Fibroblast of the conjunctiva (primary cell): ENCODE measurements around the gene PHETA1.
"Not testable (repeated sequence)": the region's sequence is repeated elsewhere in the genome, so short reads cannot be mapped to it uniquely, and the experiment has no call there.

Experiments used
- DNase-seq: peaks from one replicate; pipeline ENCODE4 v3.0.0-alpha.2; 2010; ENCODE audit warnings: low read depth

The PHETA1 gene

GRCh38 chr12:111349101-111349747 lies 19.7 kb downstream of the PHETA1 start:
- DNase-seq: no peak

- no peak for DNase-seq
Measured at GRCh38 chr12:111347891-111348644, 20.8 kb downstream of the PHETA1 start.

- DNase-seq: no peak
Measured at GRCh38 chr12:111344254-111344875, 24.5 kb downstream of the PHETA1 start.

DNA sequence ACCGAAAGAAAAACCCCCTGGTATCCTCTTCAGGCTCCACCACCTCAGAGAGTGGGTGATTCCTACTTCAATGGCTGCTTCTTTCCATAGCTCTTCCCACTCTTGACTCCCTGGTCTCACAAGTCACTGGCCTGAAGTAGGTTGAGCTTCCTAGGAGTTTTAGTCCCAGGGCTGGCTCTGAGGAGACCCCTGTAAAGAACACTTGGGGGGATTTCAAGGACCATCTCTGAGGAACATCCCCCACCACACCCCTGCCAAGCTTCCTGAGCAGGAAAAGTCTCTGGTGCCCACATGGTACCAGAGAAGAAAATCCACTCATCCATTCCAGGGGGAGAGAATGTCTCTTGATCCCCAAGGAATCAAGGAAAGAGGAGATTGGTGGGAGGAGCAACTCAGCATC lies 25.7 kb downstream of the PHETA1 start:
- no peak for DNase-seq

DNA sequence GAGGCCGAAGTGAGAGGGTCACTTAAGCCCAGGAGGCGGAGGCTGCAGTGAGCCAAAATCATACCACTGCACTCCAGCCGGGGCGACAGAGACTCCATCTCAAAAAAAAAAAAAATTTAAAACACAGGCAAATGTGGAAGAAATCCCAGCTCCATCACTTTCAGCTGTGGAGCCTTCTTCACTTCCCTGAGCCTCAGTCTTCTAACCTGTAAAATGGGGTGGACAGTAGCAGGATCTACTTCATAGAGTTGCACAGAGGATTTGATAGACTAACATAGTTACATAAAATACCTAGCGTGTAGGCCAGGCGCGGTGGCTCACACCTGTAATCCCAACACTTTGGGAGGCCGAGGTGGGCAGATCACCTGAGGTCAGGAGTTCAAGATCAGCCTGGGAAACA lies 26.5 kb downstream of the PHETA1 start:
- DNase-seq: no peak

DNA sequence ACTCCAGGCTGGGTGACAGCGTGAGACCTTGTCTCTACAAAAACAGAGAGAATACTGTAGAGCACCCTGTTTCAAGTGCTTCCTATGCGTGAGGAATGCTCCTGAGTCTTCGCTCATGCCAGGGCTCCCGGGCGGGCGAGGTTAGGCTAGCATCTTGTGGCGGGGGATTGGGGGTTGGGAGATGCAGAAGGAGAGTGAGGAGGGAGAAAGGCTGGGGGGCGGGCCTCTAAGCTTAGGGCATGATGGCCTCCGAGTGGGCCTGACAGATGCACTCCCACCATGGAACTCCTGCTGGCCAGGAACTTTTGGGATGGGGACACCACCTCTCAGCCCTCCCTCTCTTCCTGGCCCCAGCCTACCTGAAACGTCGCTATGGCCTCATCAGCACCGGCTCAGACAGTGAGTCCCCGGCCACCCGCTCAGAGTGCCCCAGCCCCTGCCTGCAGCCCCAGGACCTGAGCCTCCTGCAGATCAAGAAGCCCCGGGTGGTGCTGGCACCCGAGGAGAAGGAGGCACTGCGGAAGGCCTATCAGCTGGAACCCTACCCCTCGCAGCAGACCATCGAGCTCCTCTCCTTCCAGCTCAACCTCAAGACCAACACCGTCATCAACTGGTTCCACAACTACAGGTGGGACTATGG lies 27.3 kb downstream of the PHETA1 start:
- DNase-seq: no peak

DNA sequence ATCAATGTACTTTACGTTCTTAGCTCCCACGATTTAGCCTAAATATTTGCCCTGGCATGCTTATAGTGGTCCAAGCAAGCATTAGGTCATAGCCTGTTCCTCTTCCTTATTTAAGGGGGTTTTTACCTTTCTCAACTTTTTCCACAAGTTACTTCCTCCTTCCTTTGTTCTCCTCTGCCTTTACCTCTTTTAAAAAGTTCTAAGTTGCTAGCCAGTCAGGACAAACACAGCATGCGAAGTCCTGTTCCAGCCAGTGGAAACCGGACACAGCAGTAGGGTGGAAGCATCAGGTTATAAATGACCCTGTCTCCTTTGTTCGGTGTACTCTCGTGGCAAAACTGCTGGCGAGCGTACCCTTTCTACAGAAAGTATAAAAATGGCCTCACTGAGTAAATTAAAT lies 28.2 kb downstream of the PHETA1 start:
- DNase-seq: not testable (repeated sequence)

- no peak for DNase-seq
Measured at GRCh38 chr12:111340231-111340630, 28.7 kb downstream of the PHETA1 start.

- DNase-seq: no peak
Measured at GRCh38 chr12:111339321-111339938, 29.5 kb downstream of the PHETA1 start.

- DNase-seq: no peak
Measured at GRCh38 chr12:111338096-111338495, 30.8 kb downstream of the PHETA1 start.

- no peak for DNase-seq
Measured at GRCh38 chr12:111337371-111337770, 31.5 kb downstream of the PHETA1 start.

GRCh38 chr12:111336411-111336810 lies 32.5 kb downstream of the PHETA1 start:
- DNase-seq: not testable (repeated sequence)

GRCh38 chr12:111335811-111336210 lies 33.1 kb downstream of the PHETA1 start:
- DNase-seq: no peak

DNA sequence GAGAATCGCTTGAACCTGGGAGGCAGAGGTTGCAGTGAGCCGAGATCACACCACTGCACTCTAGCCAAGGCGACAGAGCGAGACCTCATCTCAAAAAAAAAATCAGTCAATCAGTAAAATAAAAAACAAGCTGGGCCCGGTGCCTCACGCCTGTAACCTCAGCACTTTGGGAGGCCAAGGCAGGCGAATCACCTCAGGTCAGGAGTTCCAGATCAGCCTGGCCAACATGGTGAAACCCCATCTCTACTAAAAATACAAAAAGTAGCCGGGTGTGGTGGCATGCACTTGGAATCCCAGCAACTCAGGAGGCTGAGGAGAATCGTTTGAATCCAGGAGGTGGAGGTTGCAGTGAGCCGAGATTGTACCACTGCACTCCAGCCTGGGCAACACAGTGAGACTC lies 33.6 kb downstream of the PHETA1 start:
- not testable (repeated sequence) for DNase-seq

- no peak for DNase-seq
Measured at GRCh38 chr12:111334393-111334915, 34.4 kb downstream of the PHETA1 start.

- DNase-seq: peak; percentile 28
Measured at GRCh38 chr12:111330800-111331752, 37.8 kb downstream of the PHETA1 start.

DNA sequence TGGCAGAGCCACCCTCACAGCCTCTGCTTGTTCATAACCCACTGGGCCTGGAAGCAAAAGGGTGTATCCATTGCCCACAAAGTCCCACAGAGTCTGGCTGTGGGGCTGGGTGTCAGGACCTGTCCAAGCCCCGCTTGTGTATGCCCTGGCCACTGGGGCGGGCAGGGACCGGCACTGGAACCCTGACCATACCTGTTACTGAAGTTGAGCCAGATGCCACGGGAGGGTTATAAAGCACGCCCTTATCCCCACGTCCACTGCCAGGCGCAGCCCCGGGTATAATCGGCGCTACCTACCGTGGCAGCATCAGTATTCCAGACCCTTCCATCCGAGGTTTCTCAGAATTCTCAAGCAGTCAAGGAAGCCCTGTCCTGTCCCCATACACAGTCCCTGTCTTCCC lies 40.8 kb downstream of the PHETA1 start:
- no peak for DNase-seq

GRCh38 chr12:111327474-111327873 lies 41.4 kb downstream of the PHETA1 start:
- DNase-seq: no peak

GRCh38 chr12:111322336-111323250 lies 46.3 kb downstream of the PHETA1 start:
- no peak for DNase-seq

DNA sequence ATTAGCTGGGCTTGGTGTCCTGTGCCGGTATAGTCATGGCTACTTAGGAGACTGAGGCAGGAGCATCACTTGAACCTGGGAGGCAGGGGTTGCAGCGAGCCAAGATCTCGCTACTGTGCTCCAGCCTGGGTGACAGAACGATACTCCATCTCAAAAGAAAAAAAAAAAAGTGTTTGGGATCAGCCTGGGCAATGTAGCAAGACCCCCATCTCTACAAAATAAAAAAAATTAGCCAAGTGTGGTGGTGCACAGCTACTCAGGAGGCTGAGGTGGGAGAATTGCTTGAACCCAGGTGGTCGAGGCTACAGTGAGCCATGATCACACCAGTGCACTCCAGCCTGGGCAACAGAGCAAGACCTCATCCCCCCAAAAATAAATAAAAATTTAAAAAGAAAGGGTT lies 47.6 kb downstream of the PHETA1 start:
- no peak for DNase-seq
